Stimulated activated CD4-positive, alpha-beta T cell treated with anti-CD3 and anti-CD28 coated beads, Interleukin-2, amount 100 ng/mL, for 4 hours (primary cell): ENCODE data around the gene FEV.

Experiments
- DNase-seq: peaks from one replicate; pipeline ENCODE4 v3.0.0-alpha.2; 2020; ENCODE audit warnings: low read depth

Gene FEV

DNA sequence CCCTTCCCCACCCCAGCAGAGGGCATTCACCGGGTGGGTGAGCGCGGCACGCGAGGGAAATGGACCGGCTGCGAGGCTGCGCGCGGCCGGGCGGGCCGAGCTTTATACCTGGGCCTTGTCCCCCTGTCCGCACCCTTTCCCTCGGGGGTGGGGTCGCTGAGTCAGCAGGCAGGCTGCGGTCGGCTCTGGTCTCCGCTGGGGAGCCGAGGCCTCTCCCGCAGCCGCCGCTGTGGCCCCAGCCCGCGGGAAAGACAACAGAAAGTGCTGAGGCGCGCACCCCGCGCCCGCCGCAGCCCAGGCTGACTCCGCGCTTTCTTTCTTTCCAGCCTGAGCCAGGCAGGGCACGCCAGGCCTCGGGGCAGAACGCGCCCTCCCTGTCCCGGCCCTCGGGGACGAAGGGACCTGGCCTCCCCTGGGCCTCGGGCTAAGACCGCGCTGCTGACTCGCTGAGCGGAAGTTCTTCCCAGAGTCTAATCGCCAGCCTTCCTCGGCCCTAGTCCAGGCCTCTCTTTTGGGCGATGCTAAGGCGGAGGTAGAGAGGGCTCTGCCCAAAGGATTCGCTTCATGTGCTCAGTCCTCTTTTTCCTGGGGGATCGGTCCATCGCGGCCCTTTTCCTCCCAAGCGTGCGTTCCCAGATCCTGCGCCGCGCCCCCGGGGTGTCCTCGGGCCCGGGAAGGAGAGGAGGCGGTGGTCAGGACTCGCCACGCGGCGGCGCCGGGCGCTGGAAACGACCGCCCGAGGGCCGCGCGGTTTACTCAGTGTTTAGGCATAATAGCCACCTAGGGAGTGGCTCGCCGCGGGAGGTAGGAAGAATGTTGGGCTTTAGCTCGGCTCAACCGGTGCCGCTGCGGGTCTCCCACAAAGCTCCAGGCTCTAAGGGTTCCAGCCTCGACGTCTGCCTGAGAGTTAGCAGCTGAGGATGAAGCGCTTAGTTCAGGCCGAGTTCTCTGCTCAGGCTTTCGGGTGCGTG, 8.6 kb upstream of the FEV start, which contains the start of gene CRYBA2:
Gene CRYBA2 (minus strand): TSS at position 78 of the 971 bp plus-strand sequence. CDS start 246 bp downstream, outside the sequence.
- DNase-seq, result no peak

DNA sequence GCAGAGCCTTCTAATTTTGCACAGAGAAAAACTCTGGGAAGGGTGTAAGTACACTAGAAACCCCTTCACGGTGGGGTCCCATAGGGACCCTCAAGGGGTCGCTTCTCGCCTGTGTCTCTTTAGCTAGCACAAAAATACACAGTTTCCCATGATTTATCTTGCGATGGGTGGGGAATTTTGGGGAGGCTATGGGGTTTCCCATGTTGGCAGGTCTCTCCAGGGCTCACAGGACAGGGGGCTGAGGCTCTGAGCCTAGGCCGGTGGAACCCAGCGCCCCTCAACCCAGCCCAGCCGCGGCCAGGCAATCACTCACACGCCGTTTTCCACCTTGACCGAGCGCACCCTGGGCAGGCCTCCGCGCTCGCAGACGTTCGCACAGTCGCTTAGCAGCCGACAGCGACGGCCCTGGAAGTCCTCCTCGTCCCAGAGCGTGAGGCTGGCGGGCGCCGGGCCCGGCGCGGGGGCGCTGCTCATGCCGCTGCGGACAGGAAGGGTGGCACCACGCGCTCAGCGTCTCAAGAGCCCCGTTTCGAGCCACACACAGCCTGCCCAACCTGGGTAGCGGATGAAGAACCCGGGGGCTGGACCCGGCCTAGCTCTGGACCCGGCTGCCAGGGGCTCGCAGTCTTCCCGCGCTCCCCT, 7.8 kb upstream of the FEV start:
- DNase-seq, result no peak

DNA sequence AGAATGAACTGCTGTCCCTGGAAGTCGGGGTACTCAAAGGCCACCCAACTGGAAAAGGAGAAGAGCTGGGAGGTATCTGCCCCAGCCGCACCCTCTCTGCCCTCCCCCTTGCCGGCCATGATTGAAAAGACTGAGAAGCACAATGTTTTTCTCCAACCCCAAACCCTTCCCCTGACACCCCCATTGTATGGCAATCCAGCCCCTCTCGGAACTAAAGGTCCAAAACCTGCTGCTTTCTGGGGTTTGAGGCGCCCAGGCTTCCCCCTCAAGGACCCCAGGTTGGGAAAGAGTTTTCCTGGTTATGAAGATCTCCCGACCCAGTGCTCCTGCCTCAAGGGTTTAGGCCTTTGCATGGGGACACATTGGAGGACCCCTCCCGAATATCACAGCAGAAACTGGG, 7.2 kb upstream of the FEV start:
- DNase-seq, result no peak

DNA sequence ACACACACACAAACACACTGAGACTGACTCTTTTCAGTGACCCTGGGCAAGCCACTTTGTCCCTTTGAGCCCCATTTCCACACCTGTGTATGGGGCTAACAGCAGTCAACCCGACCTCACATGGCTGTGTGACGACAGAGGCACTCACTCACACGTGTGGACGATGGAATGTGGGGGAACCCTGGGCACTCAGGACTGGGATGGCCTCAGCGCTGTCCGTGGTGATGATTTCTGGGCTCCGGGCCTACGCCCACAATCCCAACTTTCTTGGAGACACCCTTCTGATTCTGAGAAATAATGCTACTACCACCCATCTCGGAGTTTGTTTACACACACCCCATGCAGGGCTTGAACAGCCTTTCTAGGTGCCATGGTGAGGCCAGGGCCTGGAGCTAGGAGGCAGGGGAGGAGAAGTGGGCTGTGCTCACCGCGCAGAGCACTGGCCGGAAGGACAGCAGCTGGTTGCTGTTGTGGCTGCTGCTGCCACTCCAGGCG, 6.7 kb upstream of the FEV start:
- DNase-seq, result no peak

GRCh38 chr2:218990612-218991011, 5.6 kb upstream of the FEV start:
- no peak for DNase-seq

DNA sequence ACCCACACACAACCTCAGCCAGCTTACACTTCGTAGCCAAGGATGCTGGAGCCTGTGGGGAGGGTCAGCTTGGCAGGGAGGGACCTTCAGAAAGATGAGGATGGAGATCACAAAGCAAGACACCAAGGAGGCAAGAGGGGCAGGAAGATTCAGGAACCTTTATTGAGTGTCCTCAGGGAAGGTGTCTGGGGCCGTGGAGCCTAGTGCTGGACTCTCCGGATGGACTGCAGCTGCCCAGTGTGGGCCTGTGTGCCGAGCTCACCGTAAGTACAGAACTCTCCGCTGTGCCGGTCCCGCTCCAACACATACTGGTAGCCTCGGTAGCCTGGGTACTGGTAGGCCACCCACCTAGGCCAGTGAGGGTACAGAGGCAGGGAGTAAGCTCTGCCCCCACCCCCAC, 5.1 kb upstream of the FEV start:
- DNase-seq, result no peak

- no peak for DNase-seq
Observed at GRCh38 chr2:218988650-218989049, 3.7 kb upstream of the FEV start.

GRCh38 chr2:218988164-218988563, 3.2 kb upstream of the FEV start:
- DNase-seq, result no peak

- no peak for DNase-seq
Observed at GRCh38 chr2:218986148-218986761, 1.3 kb upstream of the FEV start.

DNA sequence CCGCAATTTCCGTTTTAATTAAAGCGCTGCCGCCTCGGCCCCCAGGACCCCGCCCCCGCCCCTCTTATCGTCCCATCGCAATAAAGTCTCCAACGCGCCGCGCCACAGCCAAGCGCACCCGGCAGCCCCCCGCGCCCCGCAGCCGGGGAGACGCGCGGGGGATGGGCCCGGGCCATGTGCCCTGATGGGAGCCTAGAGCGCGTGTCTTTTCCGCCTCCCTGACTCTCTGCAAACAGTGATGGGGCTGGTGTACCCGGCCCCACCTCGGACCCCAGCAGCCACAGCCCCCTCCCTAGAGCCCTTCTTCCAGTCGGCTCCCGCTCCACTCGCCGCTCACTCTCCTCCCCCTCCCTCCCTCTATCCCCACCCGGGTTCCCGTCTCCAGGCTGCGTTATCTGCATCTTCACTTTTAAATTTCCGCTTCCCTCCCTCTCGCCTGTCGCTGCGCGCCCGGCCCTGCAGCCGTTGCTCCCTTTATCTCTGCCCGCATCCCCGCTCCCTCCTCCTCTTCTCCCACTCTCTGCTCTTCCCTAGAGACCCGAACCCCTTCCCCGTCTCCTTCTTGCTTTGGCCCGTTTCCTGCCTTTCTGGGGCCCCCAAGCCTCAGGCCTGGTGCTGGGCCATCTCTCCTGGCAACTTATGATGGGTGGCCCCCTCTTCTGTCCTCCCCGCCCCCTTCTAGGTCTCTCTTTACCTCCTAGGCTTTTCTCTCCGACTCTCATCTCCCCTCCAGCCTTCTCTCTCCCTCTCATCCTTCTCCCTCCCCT, 524 bp upstream of the FEV start:
- DNase-seq, result no peak

DNA sequence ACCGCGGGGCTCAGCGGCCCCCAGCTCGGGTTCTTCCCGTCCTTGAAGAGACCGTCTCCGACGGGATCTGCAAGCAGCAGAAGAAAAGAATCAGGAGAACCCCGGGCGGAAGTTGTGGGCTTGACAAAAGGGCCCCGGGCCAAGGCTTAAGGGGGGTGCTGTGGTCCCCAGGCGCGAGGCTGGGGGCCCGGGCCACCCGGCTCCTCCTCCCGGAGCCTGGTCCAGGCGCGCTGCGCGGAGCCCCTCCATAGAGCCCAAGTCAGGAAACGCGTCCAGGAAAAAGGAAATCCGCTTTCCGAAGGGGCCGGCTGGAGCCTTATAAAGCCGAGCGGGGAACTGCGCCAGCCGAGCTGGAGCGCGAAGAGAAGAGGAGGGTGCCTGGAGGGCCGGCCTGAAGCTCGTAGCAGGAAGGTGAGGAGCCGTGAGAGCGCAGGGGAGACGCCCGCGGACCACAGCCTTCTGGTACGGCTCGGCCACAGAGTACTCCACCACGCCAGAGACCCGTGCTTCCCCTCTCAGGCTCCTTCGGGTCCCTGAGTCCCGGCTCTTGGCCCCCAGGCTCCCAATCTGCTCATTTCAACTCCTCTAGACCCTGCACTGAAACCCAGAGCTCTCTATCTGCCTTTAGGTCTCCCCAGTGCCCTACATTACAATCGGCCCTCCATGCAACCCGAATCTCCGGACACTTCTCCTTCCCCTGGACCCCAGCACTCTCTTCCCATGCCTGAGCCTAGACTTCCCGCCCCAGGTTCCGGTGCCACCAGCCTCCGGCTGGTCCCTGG, 554 bp downstream of the FEV start:
- no peak for DNase-seq

DNA sequence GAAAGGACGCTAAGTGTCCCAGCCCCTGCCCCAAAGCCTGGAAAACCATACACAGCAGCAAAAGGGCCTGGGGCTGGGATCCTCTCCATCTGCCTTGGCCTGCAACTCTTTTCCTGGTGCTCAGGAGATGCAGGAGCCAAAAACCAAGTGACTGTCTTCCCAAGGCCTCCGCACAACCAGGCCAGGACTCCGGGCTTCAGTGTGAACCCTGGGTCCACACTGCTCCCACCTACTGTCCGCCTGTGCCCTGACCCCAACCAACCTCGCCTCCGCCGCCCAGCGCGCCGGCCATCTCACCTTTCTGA, 1.1 kb downstream of the FEV start:
- DNase-seq, result no peak

DNA sequence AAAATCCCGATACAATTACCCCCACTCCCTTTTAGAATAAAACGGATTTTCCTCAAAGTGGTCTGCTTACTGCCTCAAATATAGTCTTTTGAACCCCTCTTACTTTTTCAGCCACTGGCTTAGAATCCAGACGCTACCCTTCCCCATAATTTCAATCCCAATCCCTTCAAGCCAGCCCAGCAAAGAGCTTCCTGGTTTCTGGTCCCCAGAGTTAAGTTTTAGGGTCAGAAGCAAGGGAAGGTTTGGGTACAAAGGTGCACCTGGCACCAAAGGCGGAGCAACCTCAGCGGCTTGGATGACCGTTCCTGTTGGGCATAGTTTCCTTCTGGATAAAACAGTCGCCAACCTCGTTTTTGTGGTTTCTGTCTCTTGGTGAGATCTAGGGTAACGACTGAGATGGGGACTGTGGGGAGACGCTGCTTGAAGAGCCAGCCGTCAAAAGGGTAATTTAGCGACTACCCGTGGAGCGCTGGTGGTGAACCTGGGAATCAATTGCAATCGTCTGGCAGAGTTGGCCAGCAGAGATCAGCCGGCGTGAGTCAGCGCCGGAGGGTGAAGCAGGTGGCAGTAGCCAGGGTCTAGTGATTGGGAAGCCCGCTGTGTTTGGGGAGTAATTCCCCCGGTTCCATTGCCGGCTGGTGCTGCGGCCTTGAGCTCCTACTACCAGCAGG, 1.6 kb downstream of the FEV start:
- DNase-seq, result no peak

- no peak for DNase-seq
Observed at GRCh38 chr2:218982586-218983262, 2.3 kb downstream of the FEV start.

DNA sequence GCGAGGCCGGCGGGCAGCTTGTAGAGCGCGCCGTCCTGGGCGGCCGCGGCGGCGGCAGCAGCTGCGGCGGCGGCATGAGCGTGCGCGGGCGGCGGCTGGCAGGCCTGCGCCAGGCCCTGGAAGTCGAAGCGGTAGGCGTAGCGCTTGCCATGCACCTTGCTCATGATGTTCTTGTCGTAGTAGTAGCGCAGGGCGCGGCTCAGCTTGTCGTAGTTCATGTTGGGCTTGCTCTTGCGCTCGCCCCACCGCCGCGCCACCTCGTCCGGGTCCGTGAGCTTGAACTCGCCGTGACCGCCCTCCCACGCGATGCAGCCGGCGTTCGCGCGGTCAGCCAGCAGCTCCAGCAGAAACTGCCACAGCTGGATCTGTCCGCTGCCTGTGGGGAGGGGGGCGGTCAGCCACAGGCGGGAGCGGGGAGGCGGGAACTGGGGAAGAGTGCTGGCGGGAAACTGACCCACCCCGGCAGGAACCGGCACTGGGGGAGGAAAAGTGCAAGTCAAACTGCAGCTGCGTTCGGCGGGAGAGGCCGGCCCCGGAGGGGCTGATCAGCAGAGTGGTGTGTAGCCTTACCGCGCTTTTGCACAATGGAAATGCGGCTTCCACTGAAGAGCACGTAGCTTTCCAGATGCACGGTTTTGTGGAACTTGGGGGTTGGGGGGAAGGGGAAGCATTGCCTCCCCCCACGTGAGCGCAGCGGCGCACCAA, 3.0 kb downstream of the FEV start:
- peak; percentile 27 for DNase-seq

DNA sequence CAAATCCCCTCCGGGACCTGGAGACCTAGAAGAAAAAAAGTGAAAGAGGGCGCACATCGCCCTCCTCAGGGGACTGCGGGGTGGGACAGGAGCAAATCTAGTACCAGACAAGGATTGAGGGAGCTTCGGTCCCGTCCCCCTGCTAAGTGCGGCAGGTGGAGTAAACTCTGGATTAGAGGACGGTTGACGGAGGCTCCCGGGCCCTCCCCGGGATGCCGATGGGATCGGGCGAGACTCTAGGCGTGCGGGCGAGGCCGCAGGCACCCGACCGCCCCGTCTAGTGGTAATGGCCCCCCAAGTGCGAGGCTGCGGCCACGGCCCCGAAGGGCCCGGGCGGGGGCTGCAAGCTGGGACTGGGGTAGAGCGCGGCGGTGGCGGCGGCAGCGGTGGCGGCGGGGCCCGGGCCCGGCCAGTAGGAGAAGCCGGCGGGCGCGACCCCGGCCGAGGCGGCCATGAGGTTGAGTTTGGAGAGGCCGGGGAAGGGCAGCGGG, 3.5 kb downstream of the FEV start:
- DNase-seq, result no peak

GRCh38 chr2:218980735-218981389, 4.1 kb downstream of the FEV start:
- DNase-seq, result no peak

DNA sequence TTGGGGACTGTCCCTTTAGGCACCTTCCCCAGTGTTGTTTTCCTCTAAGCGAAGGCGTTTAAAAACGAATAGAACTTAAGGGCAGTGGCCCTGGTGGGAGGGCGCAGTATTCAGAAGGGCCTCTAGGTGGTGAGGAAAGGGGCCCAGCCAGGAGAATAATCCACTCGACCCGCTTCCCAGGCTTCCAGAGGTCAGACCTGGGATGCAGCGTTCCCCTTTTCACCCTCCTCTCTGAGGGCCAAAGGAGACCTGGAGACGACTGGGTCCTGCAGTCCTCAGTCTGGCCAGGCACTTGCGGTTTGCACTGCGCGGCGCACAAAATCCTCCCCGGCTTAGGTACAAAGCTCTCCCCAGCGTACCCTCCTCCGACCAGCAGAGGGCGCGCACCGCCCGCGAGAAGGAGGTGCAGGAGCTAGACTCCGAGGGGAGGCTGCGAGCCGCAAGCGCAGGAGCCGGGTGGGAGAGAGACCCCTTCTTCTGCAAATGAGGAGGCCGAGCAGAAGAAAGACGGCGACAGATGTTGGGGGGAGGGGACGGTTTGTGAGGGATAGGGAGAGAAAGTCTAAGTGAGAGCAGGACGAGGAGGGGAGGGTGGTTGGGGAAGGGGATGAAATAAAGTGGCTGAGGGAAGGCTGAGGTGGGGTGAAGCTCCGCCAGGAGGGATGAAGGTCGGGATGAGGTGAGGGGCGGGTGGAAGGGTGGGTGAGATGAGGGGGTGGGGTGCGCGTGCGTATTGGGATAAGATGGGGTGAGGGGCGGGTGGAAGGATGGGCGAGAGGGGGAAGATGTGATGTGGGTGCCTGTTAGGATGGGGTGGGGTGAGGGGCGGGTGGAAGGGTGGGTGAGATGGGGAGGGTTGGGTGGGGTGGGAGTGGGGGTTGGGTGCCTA, 4.9 kb downstream of the FEV start:
- DNase-seq, result peak; percentile 77
